ENCODE measurements around the gene TMEM163. TPM values are rescaled to one million over a fixed set of nuclear protein-coding genes. Genes with fewer than 3 reads are reported as not detected.

The TMEM163 gene
- total and polyA plus RNA-seq, 3 donors from 2014 or later: 24.0 to 44.3 (median 37.3) TPM

DNA sequence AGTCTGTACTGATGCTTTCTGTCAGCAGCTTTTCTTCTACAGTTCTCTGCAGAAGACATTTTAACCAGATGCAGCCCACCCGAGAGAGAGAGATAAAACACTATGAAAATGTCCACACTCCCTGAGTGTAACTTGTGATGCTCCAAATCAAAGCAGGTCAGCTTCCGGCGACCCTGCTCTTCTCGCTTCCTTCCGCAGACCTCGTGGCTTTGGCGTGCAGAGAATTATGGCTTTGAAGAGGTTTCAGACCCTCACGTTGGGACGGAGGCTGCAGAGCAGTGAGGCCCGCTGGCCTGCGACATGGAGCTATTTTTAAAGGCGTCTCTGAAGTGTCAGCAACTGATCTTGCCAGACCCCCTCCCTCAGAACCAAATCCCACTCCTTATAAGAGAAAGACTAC, 41.8 kb downstream of the TMEM163 start:
- no peak for DNase-seq
- no peaks in the 10 kb centered on the region for H3K36me3 ChIP-seq (ENCODE audit: low read depth, missing control alignments)

DNA sequence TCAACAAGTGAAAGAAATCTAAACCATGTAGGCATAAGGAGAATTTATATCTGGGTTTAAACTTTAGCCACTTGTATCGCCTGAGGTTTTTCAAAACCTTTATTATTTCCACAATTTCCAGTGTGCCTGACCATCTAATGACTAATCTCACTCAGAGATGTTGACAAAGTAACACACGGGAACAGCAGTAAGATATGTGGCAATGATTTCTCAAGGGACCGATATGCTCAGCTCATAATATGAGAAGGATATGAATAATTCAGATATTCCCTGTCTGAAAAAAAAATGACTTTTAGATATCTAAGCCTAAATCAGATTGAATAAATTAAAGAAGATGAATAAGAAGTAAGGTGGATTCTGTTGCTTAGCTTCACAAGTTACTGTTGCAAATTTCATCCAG, 43.5 kb downstream of the TMEM163 start:
- H3K4me1 ChIP-seq: peaks cover 20% of the 10 kb centered on the region
- WGBS, 2 donors: 67 to 80% methylated on average over 3 of the region's 3 CpGs
- no peak overlapping the region for H3K4me3 ChIP-seq
- no peaks in the 10 kb centered on the region for H3K36me3 ChIP-seq (ENCODE audit: low read depth, missing control alignments)
- no peak overlapping the region for H3K27ac ChIP-seq
- TF ChIP-seq POLR2A (IDR thresholded peaks at IDR 0.05): no peak
- TF ChIP-seq, protein P1, sequence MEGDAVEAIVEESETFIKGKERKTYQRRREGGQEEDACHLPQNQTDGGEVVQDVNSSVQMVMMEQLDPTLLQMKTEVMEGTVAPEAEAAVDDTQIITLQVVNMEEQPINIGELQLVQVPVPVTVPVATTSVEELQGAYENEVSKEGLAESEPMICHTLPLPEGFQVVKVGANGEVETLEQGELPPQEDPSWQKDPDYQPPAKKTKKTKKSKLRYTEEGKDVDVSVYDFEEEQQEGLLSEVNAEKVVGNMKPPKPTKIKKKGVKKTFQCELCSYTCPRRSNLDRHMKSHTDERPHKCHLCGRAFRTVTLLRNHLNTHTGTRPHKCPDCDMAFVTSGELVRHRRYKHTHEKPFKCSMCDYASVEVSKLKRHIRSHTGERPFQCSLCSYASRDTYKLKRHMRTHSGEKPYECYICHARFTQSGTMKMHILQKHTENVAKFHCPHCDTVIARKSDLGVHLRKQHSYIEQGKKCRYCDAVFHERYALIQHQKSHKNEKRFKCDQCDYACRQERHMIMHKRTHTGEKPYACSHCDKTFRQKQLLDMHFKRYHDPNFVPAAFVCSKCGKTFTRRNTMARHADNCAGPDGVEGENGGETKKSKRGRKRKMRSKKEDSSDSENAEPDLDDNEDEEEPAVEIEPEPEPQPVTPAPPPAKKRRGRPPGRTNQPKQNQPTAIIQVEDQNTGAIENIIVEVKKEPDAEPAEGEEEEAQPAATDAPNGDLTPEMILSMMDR (IDR thresholded peaks at IDR 0.05): no peak
- no peaks in the 10 kb centered on the region for H3K27me3 ChIP-seq
- H3K9me3 ChIP-seq: no peaks in the 10 kb centered on the region
- intact Hi-C loops (cut with DNase I; ENCODE audit: low total_unique reads): no loop called here
- no peak for DNase-seq

More for the DNA sequence above, 41.8 kb downstream of the TMEM163 start:
- 67 to 71% methylated on average over 12 of the region's 12 CpGs for WGBS, 2 donors
- Histone ChIP-seq H3K4me1 (peaks cover 18% of the 10 kb centered on the region), H3K27ac (no peak overlapping the region), H3K27me3 (no peaks in the 10 kb centered on the region), H3K4me3 (no peak overlapping the region), H3K9me3 (no peaks in the 10 kb centered on the region)
- intact Hi-C loops (cut with DNase I; ENCODE audit: low total_unique reads): no loop called here
- no peak for TF ChIP-seq POLR2A (IDR thresholded peaks at IDR 0.05)
- TF ChIP-seq, protein P1 (IDR thresholded peaks at IDR 0.05): no peak

DNA sequence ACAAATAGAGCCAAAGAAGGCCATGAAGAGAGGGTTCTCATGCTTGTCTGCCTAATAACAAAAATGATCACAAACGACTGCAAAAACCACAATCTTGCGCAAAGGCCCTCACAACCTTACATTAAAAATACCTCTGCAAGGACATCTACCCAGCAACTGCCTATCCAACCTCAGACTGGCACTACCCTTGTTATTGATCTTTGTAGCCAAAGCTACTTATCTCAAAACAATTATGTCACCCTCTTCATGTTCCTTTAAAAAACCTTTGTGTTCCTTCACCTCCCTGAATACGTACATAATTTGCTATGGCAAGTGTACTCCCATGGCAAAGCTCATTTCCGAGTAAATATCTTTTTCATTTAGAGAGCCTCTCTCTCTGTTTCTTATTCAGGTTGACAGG, 44.1 kb downstream of the TMEM163 start:
- TF ChIP-seq, protein P1 (IDR thresholded peaks at IDR 0.05): no peak
- TF ChIP-seq POLR2A (IDR thresholded peaks at IDR 0.05): no peak
- no peaks in the 10 kb centered on the region for H3K36me3 ChIP-seq (ENCODE audit: low read depth, missing control alignments)
- intact Hi-C loops (cut with DNase I; ENCODE audit: low total_unique reads): no loop called here
- whole genome bisulfite sequencing, 2 donors: 77 to 81% methylated on average over 4 of the region's 4 CpGs
- no peaks in the 10 kb centered on the region for H3K9me3 ChIP-seq
- no peak overlapping the region for H3K4me3 ChIP-seq
- H3K27me3 ChIP-seq: no peaks in the 10 kb centered on the region
- no peak for DNase-seq
- H3K27ac ChIP-seq: no peak overlapping the region
- peaks cover 23% of the 10 kb centered on the region for H3K4me1 ChIP-seq

DNA sequence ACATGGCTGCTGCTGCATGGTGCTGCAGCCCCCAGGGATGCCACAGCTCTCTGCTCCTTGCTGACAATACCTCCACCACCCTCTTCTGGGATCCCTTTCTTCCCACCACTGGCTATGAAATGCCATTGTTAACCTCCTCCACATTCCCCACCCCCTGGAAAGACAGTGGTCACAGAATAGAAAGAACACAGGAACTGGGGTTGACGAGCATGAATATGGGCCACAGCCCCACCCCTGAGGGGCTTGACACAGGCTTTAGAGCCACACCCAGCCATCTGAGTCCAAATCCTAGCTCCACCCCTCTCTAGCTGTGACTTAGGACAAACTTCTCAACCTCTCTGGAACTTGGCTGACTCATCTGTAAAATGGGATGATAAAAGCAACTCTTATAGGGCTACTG, 47.3 kb downstream of the TMEM163 start:
- peaks cover 9% of the 10 kb centered on the region for H3K4me1 ChIP-seq
- intact Hi-C loops (cut with DNase I; ENCODE audit: low total_unique reads): no loop called here
- TF ChIP-seq POLR2A (IDR thresholded peaks at IDR 0.05): no peak
- TF ChIP-seq, protein P1 (IDR thresholded peaks at IDR 0.05): no peak
- no peaks in the 10 kb centered on the region for H3K9me3 ChIP-seq
- H3K27me3 ChIP-seq: no peaks in the 10 kb centered on the region
- H3K27ac ChIP-seq: no peak overlapping the region
- no peak overlapping the region for H3K4me3 ChIP-seq
- no peaks in the 10 kb centered on the region for H3K36me3 ChIP-seq (ENCODE audit: low read depth, missing control alignments)
- 30 to 80% methylated on average over 1 of the region's 1 CpG for WGBS, 2 donors
- DNase-seq: no peak

DNA sequence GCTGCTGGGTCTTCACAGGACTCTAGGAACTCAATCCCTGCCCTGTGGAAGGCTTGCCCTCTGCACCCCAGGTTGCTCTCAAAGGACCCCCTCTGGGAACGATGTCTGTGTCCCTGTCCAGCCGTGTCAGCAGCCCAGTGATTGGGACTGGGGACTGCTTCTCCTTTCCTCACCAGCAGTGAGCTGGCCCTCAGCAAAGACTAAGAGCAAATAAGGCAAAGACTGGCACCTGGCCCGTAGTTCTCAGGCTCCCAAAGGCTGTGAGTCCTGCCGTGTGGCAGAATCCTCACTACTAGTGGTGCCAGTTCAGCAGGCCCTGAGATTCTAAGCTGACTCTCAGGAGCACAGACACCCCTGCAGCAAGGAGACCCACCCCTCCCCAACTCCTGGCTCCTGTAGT, 47.8 kb downstream of the TMEM163 start:
- Histone ChIP-seq H3K27me3 (no peaks in the 10 kb centered on the region), H3K27ac (no peak overlapping the region), H3K4me1 (peaks cover 9% of the 10 kb centered on the region), H3K36me3 (ENCODE audit: low read depth, missing control alignments) (no peaks in the 10 kb centered on the region), H3K4me3 (no peak overlapping the region), H3K9me3 (no peaks in the 10 kb centered on the region)
- TF ChIP-seq, protein P1 (IDR thresholded peaks at IDR 0.05): no peak
- no peak for TF ChIP-seq POLR2A (IDR thresholded peaks at IDR 0.05)
- DNase-seq: peak; percentile 23
- intact Hi-C loops (cut with DNase I; ENCODE audit: low total_unique reads): no loop called here
- WGBS, 2 donors: 79% methylated on average over 4 of the region's 4 CpGs; no CpG with 5 or more reads in 1 of the 2 donors
